TTC549 (cell line): ENCODE measurements around the gene RMND5B.
"Not testable (repeated sequence)": the region's sequence is repeated elsewhere in the genome, so short reads cannot be mapped to it uniquely, and the experiment has no call there.

ENCODE experiments used
- FAIRE-seq: peaks from 2 replicates; lab custom pipeline; 2012; peaks lifted over from hg19 to GRCh38; lab: Jason Lieb, UNC

Gene RMND5B, protein sequence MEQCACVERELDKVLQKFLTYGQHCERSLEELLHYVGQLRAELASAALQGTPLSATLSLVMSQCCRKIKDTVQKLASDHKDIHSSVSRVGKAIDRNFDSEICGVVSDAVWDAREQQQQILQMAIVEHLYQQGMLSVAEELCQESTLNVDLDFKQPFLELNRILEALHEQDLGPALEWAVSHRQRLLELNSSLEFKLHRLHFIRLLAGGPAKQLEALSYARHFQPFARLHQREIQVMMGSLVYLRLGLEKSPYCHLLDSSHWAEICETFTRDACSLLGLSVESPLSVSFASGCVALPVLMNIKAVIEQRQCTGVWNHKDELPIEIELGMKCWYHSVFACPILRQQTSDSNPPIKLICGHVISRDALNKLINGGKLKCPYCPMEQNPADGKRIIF

DNA sequence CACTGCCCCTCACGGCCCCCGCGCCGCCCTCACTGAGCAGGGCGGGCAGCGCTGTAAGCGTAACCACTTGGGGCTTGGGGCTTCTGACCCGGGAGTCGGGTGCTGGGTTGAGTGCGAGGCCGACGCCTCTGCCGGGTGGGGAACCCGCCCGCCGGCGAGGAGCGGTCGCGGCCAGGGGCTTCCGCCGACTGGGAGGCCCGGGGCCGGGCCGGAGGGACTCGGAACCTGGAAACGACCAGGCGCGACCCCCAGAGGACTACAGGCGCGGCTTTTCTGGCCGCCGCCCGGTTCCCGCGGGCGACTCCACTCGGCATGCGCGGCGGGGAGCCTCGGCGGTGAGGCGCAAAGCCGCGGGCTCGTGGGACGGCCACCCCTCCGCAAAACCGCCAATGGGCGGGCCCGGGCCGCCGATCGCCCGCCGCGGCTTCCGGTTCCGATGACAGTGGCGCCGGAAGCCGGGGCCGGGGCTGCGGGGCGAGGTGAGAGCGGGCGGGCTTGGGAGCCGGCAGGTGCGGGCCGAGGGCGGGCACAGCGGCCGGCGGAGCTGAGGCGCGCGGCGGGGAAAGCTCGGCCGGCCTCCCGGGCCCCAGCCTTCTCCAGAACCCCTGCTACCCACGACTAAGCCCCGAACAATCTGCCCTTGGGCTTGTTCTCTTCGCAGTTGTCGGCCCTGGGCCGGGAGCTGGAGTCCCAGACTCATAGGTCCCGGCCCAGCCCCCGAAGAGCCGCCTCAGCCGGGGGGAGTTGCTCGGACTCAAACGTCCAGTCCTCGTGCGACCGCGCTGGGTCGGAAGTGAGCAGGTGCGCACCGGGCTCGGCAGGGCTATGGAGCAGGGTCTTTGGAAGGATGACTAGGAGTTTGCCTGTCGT, at the start of gene RMND5B:
Gene RMND5B, plus strand, starts transcription at position 439 of the 870 bp plus-strand sequence. CDS start 7,106 bp downstream, outside the sequence.
- FAIRE-seq, result no peak

DNA sequence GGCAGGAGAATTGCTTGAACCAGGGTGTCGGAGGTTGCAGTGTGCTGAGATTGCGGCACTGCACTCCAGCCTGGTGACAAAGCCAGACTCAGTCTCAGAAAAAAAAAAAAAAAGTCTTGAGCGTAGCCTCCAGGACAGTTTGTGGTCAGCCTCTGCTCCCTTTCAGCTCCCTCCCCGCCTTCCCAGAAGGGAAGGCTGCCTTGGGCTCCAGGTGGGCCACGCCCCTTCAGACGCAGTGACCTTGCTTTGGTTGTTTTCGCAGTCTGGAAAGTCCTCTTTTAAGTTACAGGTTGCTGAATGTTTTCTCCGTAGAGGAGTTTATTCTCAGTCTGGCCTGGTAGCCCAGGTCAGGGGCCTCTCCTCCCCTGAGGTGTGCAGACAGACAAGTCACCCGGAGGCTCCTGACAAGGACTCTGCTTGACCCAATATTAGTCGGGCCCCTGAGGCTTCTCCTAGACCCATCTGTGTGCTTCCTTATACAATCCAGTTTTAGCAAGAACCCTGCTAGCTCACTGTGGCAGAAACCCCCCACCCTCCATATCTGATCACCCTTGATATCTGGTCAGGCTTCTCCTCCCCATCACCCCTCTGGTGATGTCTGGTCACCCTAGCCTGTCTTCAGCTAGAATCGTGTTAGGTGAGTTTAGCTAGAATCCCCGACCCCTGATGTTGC, 49.1 kb upstream of the RMND5B start:
- no peak for FAIRE-seq

DNA sequence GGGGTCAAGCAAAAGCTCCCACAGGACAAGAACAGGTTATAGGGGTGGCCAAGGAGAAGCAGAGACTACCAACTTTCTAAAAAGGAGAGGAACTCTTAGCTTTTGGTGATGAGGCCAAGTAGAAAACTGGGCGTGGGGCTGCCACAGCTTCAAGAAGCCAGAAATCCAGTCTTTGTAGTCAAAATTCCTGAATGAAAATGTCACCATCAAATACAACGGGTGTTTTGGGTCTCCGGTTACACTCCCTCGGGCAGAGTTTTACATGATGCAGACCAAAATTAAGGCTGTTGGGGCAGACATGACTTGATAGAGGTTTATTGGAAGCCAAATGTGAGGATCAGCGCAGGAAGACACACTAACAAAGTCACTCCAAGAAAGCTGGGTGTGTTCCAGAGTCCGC, 46.9 kb upstream of the RMND5B start:
- FAIRE-seq, result no peak

DNA sequence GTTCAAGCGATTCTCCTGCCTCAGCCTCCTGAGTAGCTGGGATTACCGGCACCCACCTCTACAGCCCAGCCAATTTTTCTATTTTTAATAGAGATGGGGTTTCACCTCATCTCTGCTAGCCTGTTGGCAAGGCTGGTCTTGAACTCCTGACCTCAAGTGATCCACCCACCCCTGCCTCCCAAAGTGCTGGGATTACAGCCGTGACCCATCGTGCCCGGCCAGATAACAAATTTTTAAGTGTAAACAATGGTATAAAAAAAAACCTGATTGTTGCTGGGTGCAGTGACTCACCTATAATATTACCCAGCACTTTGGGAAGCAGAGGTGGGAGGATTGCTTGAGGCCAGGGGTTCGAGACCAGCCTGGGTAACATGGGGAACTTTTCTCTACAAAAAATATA, 45.5 kb upstream of the RMND5B start:
- no peak for FAIRE-seq

DNA sequence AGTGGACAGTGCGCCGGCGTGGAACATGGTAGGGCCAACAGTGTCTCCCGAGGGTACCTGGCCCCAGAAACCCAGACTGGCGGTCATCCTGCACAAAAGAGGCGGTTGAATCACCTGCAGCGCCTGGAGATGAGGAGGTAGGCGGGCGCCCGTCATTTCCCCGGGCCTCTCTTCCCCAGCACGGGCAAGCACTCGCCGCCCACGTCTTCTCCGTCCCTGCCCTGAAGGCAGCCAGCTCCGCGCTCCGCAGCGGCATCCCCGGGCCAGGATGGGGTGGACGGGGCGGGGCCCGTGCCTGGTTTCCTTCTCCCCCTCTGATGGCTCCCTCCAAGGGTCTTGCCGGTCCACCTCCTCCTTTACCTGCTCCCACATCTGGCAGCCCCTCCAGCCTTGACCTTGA, 44.5 kb upstream of the RMND5B start:
- no peak for FAIRE-seq

DNA sequence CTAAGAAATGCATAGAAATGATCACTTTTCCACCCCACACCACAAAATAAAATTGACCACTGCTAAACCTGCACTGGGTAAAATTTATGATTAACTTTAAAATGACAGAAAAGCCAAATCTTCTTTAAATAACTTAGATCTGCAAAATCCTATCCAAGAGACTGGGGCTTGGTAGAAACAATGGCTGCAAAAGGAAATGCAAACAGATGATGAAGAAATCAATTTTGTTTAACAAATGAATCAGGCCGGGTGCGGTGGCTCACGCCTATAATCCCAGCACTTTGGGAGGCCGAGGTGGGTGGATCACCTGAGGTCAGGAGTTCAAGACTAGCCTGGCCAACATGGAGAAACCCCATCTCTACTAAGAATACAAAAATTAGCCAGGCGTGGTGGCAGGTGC, 43.6 kb upstream of the RMND5B start:
- FAIRE-seq, result not testable (repeated sequence)

DNA sequence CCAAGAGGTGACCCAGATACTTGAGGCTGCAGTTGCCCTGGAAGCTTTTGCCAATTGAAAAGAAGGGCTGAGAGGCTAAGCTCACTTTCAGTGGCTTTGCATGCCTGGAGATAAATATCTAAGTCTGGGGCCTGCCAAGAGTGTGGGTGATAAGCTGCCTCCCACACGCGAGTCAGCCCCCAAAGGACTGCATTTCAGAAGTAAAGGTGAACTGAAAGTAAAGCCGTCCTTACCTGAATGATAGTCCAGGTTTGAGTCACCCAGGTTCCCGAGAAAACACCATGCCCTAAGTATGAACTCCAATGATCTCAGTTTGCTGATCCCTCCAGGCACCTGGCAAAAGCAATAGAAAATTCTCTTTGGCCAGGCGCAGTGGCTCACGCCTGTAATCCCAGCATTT, 40.0 kb upstream of the RMND5B start:
- no peak for FAIRE-seq

DNA sequence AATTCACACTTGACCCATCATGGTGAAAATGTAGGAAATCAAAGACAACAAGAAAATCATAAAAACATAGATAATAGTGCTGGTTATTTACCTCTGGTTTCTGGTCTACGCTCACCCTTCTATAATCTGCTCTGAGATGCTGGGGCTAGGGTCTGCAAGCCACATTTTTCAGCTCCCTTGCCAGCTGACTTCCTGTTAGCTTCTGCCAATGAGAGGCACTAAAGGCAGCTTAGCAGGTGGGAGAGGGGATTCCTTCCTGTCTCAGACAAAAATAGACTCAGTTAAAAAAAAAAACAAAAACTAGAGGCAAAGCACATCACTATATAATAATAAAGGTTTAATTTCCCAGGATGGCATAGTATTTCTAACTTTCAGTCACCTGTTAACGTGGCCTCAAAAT, 37.7 kb upstream of the RMND5B start:
- no peak for FAIRE-seq

DNA sequence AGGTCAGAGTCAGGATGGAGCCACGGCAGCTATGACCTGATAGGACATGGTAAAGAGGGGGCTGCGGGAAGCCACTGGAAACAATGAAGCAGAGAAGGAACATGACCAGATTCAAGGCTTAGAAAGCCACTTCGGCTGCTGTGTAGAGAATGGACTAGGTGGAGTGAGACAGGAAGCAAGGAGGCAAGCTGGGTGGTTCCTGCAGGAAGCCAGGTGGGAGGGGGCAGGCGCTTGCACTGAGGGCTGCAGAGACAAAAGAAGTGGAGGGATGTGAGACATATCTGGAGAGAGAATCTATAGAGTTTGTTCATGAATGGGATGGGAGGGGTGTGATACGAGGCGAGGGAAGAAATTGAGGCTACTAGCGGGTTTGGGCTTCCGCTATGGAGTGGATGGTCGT, 36.5 kb upstream of the RMND5B start:
- FAIRE-seq, result no peak

DNA sequence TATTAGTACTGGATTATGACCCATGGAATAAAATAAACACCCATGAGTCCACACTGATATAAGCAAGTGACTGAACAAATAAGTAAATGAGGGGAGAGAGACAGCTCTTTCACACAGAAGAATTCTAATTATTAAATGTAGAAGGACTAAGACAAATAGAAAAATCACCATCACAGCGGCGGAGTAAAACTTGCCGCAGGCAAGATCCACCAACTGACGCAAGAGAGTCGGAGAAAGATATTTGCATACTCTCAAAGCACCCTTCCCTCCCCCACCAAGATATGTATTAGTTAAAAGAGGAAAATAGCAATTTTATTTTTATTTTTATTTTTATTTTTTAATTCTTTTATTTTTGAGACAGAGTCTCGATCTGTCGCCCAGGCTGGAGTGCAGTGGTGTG, 32.1 kb upstream of the RMND5B start:
- FAIRE-seq, result no peak

DNA sequence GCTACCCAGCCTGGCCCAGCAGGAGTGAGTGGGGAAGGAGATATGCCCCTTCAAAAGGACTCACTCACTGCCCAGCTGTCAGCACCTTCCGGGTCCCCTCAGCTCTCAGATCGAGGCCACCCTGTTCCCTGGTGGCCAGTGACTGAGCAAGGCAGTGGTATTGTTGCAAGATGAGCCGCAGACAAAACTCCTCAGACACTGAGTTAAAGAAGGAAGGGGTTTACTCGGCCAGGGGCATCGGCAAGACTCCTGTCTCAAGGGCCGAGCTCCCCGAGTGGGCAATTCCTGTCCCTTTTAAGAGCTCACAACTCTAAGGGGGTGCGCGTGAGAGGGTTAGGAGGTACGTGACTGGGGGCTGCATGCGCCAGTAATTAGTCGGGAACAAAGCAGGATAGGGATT, 27.2 kb upstream of the RMND5B start:
- FAIRE-seq, result no peak

DNA sequence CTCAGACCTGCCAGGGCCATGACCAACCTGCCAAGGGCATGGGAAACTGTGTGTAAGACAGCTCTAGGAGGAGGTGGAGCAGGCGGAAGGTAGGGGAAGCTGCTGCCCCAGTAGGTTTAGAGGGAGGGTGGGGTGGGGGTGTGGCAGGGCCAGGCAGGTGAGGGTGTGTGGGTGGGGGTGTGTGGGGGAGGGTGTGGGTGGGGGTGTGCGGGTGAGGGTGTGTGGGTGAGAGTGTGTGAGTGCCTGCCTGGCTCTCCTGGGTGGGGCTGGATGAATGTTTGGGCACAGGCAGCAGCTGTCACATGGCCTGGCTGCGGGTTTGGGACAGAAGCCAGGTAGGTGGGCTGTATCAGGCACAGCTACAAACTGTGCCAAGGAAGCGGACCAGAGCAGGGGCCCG, 26.3 kb upstream of the RMND5B start:
- FAIRE-seq, result no peak

DNA sequence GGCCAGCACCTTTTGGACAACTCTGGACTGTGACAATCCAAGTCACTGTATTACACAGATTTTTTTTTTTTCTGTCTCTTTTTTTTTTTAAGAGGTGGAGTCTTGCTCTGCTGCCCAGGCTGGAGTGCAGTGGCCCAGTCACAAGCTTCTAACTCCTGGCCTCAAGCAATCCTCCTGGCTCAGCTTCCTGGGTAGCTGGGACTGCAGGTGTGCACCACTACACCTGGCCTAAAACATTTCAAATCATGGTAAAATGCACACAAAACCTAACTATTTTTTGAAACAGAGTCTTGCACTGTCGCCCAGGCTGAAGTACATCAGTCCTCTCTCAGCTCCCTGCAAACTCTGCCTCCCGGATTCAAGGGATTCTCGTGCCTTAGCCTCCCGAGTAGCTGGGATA, 24.7 kb upstream of the RMND5B start:
- no peak for FAIRE-seq

DNA sequence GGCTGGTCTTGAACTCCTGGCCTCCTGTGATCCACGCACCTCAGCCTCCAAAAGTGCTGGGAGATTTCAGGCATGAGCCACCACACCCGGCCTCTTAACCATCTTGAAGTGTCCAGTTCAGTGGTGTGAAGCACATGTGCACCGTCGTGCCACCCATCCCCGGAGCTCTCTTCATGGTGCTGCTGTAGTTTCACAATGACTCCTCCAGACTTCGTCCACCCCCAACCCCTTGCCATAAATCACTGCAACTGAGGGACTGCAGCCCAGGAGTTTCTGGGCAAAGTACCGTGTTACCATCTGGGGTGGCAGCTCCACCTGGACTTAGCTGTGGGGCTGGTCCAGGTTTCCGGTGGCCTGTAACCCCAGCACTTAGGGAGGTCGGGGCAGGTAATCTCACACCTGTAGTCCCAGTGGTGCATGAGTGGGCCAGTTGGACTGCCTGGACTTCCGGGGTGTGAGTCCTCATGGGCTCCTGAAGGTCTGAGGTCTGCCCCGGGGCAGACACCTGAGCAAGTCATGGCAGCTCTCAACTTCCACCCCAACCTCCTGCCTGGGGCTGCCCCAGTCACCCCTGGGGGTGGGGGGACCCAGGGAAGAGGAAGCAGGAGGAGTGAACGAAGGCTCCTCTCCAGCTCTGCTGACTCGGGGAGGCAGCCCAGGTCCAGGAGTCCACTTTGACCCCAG, 24.1 kb upstream of the RMND5B start:
- FAIRE-seq, result no peak

DNA sequence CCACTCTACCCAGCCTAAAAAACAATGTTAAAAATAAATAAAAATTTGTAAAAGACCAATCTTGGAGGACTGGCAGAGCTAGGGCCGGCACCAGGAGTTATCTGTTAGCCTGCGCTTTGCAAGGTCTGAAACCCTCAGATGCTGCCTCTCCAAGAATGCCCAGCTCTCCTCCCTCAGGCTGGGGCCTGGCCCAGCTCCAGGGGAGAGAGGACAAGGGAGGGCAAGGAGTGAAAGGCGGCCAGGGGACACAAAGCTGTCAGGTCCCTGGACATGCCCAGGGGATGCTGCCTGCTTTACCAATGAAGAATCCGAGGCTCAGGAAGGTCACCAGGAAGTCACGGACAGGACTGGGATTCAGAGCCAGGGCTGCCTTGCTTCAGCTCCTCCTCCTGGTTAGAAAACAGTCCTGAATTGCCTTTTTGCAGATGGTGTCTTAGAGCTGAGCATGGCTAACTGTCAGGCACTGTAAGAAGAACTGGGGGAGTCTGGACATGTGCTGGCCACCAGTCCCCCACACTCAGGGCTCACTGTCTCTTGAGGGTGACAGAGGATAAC, 23.0 kb upstream of the RMND5B start:
- no peak for FAIRE-seq

DNA sequence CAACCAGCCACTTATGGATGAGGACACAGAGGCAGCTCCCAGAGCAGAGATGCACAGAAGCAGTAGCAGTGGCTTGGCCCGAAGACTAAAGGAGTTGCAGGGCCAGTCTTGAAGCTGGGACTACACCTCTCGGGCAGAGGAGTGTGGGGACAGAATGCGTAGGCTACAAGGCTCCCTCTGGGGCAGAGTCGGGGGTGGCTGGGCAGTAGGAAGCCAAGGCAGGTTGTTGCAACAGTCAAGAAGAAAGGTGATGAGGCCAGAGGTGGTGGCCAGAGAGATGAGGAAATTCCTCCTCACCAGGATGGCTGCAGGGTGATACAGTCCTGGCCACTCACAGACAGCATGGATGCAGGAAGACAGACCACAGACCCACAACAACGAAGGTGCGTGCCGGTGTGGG, 22.4 kb upstream of the RMND5B start:
- FAIRE-seq, result no peak

DNA sequence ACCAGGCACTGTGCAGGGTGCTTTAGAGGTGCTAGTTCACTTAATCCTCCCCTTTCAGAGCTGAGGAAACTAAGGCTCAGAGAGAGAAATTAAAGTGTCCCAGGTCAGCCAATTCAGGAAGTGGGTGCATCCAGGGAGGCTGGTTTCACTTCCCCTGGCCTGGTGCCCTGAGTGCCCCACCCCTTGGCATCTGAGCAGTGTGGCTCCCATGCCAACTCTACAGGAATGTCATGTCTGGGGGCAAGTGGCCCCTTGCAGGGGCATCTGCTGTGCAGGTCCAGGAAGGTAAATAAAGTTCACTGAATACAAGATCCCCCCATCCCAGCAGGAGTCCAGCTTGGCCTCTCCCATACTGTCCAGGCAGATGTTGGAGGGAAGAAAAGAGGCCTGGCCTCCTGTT, 21.8 kb upstream of the RMND5B start:
- no peak for FAIRE-seq

DNA sequence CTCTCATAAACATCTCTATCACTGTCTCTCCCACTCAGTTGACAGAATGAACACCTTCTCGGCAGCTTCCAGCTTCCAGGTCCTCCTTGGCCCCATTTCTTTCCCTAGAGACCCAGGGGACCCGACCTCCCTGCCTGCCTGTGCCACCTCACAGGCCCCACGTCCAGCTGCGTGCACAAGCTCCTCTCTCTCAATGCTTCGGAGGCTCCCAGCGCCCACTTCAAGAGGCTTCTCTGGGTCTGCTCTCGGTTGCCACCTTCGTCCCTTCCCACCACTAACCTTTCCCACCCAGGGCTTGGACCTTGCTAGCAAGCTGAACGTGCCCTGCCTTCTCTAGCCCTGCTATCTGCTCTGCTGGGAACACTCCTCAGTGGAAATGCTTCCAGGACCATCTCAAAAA, 20.3 kb upstream of the RMND5B start:
- no peak for FAIRE-seq

DNA sequence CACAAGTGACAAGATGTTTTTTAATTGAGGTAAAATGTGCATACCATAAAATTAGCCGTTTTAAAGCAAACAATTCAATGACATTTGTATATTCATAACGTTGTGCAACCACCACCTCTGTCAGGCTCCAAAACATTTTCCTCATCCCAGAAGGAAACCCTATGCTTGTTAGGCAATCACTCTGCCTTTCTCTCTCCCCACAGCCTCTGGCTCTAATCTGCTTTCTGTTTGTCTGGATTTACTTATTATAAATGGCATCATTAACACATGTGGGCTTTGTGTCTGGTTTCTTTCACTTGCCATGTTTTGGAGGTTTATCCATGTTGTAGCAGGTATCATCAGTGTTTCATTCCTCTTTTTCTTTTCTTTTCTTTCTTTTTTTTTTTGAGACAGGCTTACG, 18.9 kb upstream of the RMND5B start:
- no peak for FAIRE-seq

DNA sequence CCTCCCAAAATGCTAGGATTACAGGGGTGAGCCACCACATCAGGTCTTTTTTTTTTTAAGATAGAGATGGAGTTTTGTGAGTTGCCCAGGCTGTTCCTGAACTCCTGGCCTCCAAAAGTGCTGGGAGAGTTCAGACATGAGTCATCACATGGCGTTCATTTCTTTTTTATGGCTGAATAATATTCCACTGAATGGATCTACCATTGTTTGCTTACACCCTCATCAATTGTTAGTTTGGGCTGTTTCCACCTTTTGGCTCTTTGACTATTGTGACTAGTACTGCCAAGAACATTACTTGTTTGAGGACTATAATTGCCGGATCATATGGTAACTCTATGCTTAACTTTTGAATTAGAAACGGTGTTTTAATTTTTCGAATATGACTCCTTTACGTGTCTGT, 18.3 kb upstream of the RMND5B start:
- FAIRE-seq, result no peak

DNA sequence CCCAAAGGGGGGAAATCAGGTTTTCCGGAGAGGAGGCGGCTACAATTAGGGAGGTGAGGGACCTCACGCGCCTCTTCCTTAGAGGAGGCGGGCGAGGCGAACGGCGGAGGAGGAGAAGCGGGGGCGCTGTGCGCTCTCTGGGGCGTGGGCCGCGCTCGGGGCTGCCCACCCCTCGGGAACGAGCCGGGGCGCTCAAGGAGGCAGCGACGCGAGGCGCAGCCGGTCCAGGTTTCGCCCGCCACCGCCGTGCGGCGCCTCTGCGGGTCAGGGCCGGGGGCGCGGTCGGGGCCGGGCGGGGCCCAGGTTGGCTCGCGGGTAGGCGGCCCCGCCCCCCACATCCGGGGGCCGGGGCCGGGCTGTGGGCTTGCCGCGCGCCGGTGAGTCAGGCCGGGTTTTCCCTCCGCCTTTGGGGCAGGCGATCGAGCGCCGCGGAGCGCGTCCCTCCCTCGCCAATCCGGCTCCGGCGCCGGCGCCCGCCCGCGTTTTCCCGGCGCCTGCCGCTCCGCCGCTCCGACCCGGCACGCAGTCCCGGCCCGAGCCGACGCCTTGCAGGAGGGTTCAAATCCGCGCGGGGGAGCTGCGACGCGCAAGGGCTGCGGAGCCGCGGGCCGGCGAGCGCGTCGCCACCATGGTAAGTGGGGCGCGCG, 17.6 kb upstream of the RMND5B start, which contains the start of gene N4BP3:
Gene N4BP3, plus strand, starts transcription at position 392 of the 647 bp plus-strand sequence. CDS start 6,052 bp downstream, outside the sequence.
- FAIRE-seq, result no peak
